K562 (cell line): ENCODE data around the gene FOXN3. TPM values are rescaled to one million over a fixed set of nuclear protein-coding genes. Genes with fewer than 3 reads are reported as not detected.

Experiments
- ATAC-seq: fragments of 200-7000 bp; cut with Tn5 transposase; 3 replicates; pipeline ENCODE4 v1.9.1; 2020; ENCODE audit warnings: moderate library complexity
- BruUV-seq: library from RNA; stranded (reverse); fragments of 400-500 nt; replicated peaks from 2 replicates; lab custom pipeline; 2021; lab: Mats Ljungman, UMichigan
- CTCF ChIA-PET: fragments of 300-600 bp; formaldehyde crosslinking; extraction: SDS; loops from one replicate; lab custom pipeline; 2021; ENCODE audit warnings: low intra/inter-chr PET ratio; lab: Yijun Ruan, JAX
- POLR2A ChIA-PET: fragments of 300-600, 350-650 bp; sonication (Branson Sonifier 250); formaldehyde crosslinking; extraction: SDS; loops from one replicate; lab custom pipeline; 2021; ENCODE audit warnings: antibody characterized with exemption, inconsistent platforms; lab: Yijun Ruan, JAX
- DNase-seq, 4 experiments: peaks; one replicate each; pipeline versions ENCODE4 v3.0.0 to v3.0.0-alpha.2; 2011 to 2018; ENCODE audit warnings: low spot score in 3 of 4, mixed read lengths in 3 of 4; ENCODE audit errors: extremely low read depth in 1 of 4
- FAIRE-seq: peaks from 2 replicates; lab custom pipeline; 2011; peaks lifted over from hg19 to GRCh38; lab: Jason Lieb, UNC
- H2AFZ ChIP-seq: 2 replicates; pipeline ENCODE4 v1.6.0; 2011; ENCODE audit warnings: low read depth, low read length, control low read depth, inconsistent platforms
- H3K27ac ChIP-seq: fragments of 200-600 bp; 3 replicates; pipeline ENCODE4 v1.8.0; 2011; ENCODE audit warnings: low read depth, mild to moderate bottlenecking, control low read depth, inconsistent platforms, low read length, moderate library complexity, mixed read lengths; ENCODE audit errors: extremely low read depth
- H3K27me3 ChIP-seq, 2 experiments: fragments of 300-600 bp in 1 of 2; 2 replicates in 1 of 2; 3 replicates in 1 of 2; pipeline versions ENCODE4 v1.6.0 to v1.8.0; 2011; ENCODE audit warnings: inconsistent platforms in 2 of 2, low read length in 2 of 2, mild to moderate bottlenecking in 1 of 2, mixed read lengths in 1 of 2, moderate library complexity in 1 of 2; ENCODE audit not compliant: control insufficient read depth in 2 of 2, insufficient read depth in 2 of 2
- H3K36me3 ChIP-seq: fragments of 300-600 bp; 3 replicates; pipeline ENCODE4 v1.8.0; 2011; ENCODE audit warnings: mild to moderate bottlenecking, low read length, inconsistent platforms; ENCODE audit not compliant: control insufficient read depth, insufficient read depth
- H3K4me1 ChIP-seq, 2 experiments: fragments of 200-600 bp in 1 of 2; replicated peaks in 1 of 2; 2 replicates in 1 of 2; 3 replicates in 1 of 2; pipeline versions ENCODE4 v1.5.1 to v1.8.0; 2011; ENCODE audit warnings: inconsistent platforms in 2 of 2, low read length in 2 of 2, mild to moderate bottlenecking in 1 of 2, mixed read lengths in 1 of 2, moderate library complexity in 1 of 2; ENCODE audit not compliant: control insufficient read depth in 2 of 2, insufficient read depth in 2 of 2
- H3K4me2 ChIP-seq: 2 replicates; pipeline ENCODE4 v1.6.1; 2011; ENCODE audit warnings: low read length, control low read depth, inconsistent platforms, mixed read lengths; ENCODE audit not compliant: insufficient read depth
- H3K4me3 ChIP-seq: fragments of 200-600 bp; sonication (generic), shearing (Covaris generic); 2 replicates; pipeline ENCODE4 v1.5.1; 2016; ENCODE audit warnings: control low read depth, inconsistent platforms
- H3K79me2 ChIP-seq: fragments of 200-600 bp; 3 replicates; pipeline ENCODE4 v1.8.0; 2011; ENCODE audit warnings: low read length, inconsistent platforms; ENCODE audit not compliant: control insufficient read depth, insufficient read depth
- H3K9ac ChIP-seq, 2 experiments: 2 replicates each; pipeline versions ENCODE4 v1.6.0 to v1.6.1; 2011; ENCODE audit warnings: low read depth in 2 of 2, low read length in 2 of 2, control low read depth in 1 of 2, inconsistent platforms in 1 of 2, mild to moderate bottlenecking in 1 of 2, mixed read lengths in 1 of 2; ENCODE audit not compliant: insufficient read depth in 1 of 2
- H3K9me1 ChIP-seq: one replicate; pipeline ENCODE4 v1.6.0; 2011; ENCODE audit warnings: inconsistent platforms, mild to moderate bottlenecking, low read length, moderate library complexity; ENCODE audit not compliant: control insufficient read depth, insufficient read depth
- H3K9me3 ChIP-seq: replicated peaks from 2 replicates; pipeline ENCODE4 v1.5.1; 2011; ENCODE audit warnings: low read depth, low read length, inconsistent platforms; ENCODE audit not compliant: control insufficient read depth, insufficient read depth
- H4K20me1 ChIP-seq: replicated peaks from 2 replicates; pipeline ENCODE4 v1.6.1; 2011; ENCODE audit warnings: low read length, inconsistent platforms, mixed read lengths; ENCODE audit not compliant: control insufficient read depth, insufficient read depth
- EP300 ChIP-seq: IDR thresholded peaks from 2 replicates; pipeline ENCODE4 v1.6.1; 2012; ENCODE audit warnings: low read length, improper control_type of control experiment
- GABPB2 ChIP-seq: fragments of 250-450 bp; sonication (Bioruptor Pico); conservative IDR thresholded peaks from 2 replicates; pipeline ENCODE4 v1.5.1; 2021; ENCODE audit warnings: mild to moderate bottlenecking
- HSF4 ChIP-seq: fragments of 250-450 bp; sonication (Bioruptor Pico); IDR thresholded peaks from 2 replicates; pipeline ENCODE4 v2.1.2; 2022; ENCODE audit warnings: mild to moderate bottlenecking, moderate library complexity, borderline replicate concordance
- IRF2 ChIP-seq: sonication (generic); formaldehyde crosslinking; IDR thresholded peaks from 2 replicates; pipeline ENCODE4 v1.8.1; 2022; ENCODE audit warnings: mild to moderate bottlenecking, missing genetic modification reagents
- KDM2B ChIP-seq: fragments of 250-450 bp; sonication (Bioruptor Pico); IDR thresholded peaks from 2 replicates; pipeline ENCODE4 v1.8.0; 2021; ENCODE audit warnings: mild to moderate bottlenecking, moderate library complexity
- PRMT5 ChIP-seq: sonication (generic); formaldehyde crosslinking; IDR thresholded peaks from 2 replicates; pipeline ENCODE4 v1.5.0; 2020; ENCODE audit warnings: missing genetic modification reagents
- U2AF2 ChIP-seq: fragments of 200-400 bp; formaldehyde crosslinking; optimal IDR thresholded peaks from 2 replicates; pipeline ENCODE3; 2017; ENCODE audit warnings: low read depth, mild to moderate bottlenecking, low read length
- WHSC1 ChIP-seq: IDR thresholded peaks from one replicate; pipeline ENCODE4 v1.6.1; 2012; ENCODE audit warnings: low read length, control low read depth, inconsistent platforms
- ZNF507 ChIP-seq: conservative IDR thresholded peaks from 2 replicates; pipeline ENCODE4 v1.6.1; 2017; ENCODE audit warnings: missing genetic modification characterization, missing compliant biosample characterization
- ZNF740 ChIP-seq, 3 experiments: fragments of 200-800 bp in 1 of 3; sonication (Bioruptor generic) in 1 of 3; sonication (generic) in 1 of 3; formaldehyde crosslinking in 1 of 3; IDR thresholded peaks; 2 replicates each; pipeline versions ENCODE4 v1.6.1 to v1.8.0; 2016 to 2022; ENCODE audit warnings: mild to moderate bottlenecking in 2 of 3, missing compliant biosample characterization in 2 of 3, missing genetic modification characterization in 2 of 3, missing genetic modification reagents in 1 of 3
- ZNF766 ChIP-seq: fragments of 200-800 bp; sonication (Bioruptor generic); conservative IDR thresholded peaks from 2 replicates; pipeline ENCODE4 v1.6.1; 2016; ENCODE audit warnings: missing genetic modification characterization, missing compliant biosample characterization
- WGBS: fragments of 100-300 bp; shearing (Covaris generic); methylation state at CpG from one replicate; pipeline ENCODE4 v1.1.6; 2016; ENCODE audit warnings: low coverage, mixed read lengths; ENCODE audit not compliant: insufficient coverage; ENCODE audit errors: missing lambda C conversion rate; 5-methylcytosine and 5-hydroxymethylcytosine counted together
- in situ Hi-C: fragments of 300-500 bp; cut with MboI; formaldehyde crosslinking; loops from 4 replicates; pipeline ENCODE4 v1.15.0; 2018; ENCODE audit warnings: inconsistent platforms, mixed read lengths
- intact Hi-C: fragments of 100-400 bp; cut with micrococcal nuclease; formaldehyde crosslinking; loops from 2 replicates; pipeline ENCODE4 v1.14.2; 2022
- polyA plus RNA-seq, 8 experiments: library from polyadenylated mRNA; depleted of rRNA in 4 of 8; stranded (reverse) in 5 of 8; unstranded in 3 of 8; fragments of >200 nt; fragmentation: Nextera tagmentation in 2 of 8; fragmentation: Illumina TruSeq in 1 of 8; extraction: Ambion mirVana in 2 of 8; extraction: Trizol in 1 of 8; gene quantifications; 2 replicates each; pipeline versions ENCODE4 v1.2.1 to v1.2.3, GENCODE V29; 2011 to 2014; ENCODE audit warnings: inconsistent platforms in 1 of 8, missing spikeins in 1 of 8
- total RNA-seq, 7 experiments: library from RNA; depleted of rRNA in 6 of 7; stranded (reverse); fragments of >200 nt in 6 of 7; fragmentation: Illumina TruSeq in 2 of 7; extraction: Trizol in 2 of 7; gene quantifications; 2 replicates each; pipeline versions ENCODE4 v1.2.1 to v1.2.3, GENCODE V29; 2011 to 2021; ENCODE audit warnings: low replicate concordance in 1 of 7

The FOXN3 gene
- total and polyA plus RNA-seq, 9 of the 15 experiments (the other 6 are each of a cell fraction or from before 2014, with no cell fraction given) = 0.07 to 1.3 (median 0.40) TPM

- TF ChIP-seq HSF4 (CRISPR knock-in tag) (no peak), PRMT5 (CRISPR knock-in tag) (no peak), WHSC1 (no peak), KDM2B (CRISPR knock-in tag) (no peak), GABPB2 (no peak)
Measured at GRCh38 chr14:89244720-89245119, 172.3 kb downstream of the FOXN3 start (continued).

GRCh38 chr14:89243741-89244140 lies 173.3 kb downstream of the FOXN3 start:
- CTCF ChIA-PET = no interaction called here
- no peak overlapping the region for H3K4me2 ChIP-seq
- no peak for FAIRE-seq
- H4K20me1 ChIP-seq = no peaks in the 10 kb centered on the region
- H3K27me3 ChIP-seq = peaks cover 0 to 4% of the 10 kb centered on the region in 2 experiments; a peak in 1 of 5 replicates
- H3K9me1 ChIP-seq = no peaks in the 10 kb centered on the region
- H3K36me3 ChIP-seq = no peaks in the 10 kb centered on the region
- no peak for TF ChIP-seq ZNF766
- TF ChIP-seq ZNF507 (tag) = no peak
- TF ChIP-seq EP300 = no peak
- no peak for TF ChIP-seq U2AF2
- no peak for TF ChIP-seq ZNF740 (CRISPR knock-in tag; IDR thresholded peaks at IDR 0.05)
- no peak for TF ChIP-seq ZNF740 (tag; IDR thresholded peaks at IDR 0.05)
- TF ChIP-seq IRF2 (CRISPR knock-in tag) = no peak
- TF ChIP-seq, all 486 proteins: peak for 0
- no TSS peak for BruUV-seq
- Histone ChIP-seq H3K27ac (no peak overlapping the region), H3K4me3 (no peak overlapping the region), H3K9ac (no peak overlapping the region), H2AFZ (no peak overlapping the region), H3K9me3 (no peaks in the 10 kb centered on the region), H3K79me2 (no peaks in the 10 kb centered on the region), H3K4me1 (no peaks in the 10 kb centered on the region)
- in situ Hi-C loops (no loop called here), intact Hi-C loops (no loop called here)
- ATAC-seq (no peak), DNase-seq (no peak)
- 0% methylated on average over 3 of the region's 6 CpGs for WGBS
- POLR2A ChIA-PET = no interaction called here
